ENCODE measurements around the gene PLCB1.

PLCB1 gene

DNA sequence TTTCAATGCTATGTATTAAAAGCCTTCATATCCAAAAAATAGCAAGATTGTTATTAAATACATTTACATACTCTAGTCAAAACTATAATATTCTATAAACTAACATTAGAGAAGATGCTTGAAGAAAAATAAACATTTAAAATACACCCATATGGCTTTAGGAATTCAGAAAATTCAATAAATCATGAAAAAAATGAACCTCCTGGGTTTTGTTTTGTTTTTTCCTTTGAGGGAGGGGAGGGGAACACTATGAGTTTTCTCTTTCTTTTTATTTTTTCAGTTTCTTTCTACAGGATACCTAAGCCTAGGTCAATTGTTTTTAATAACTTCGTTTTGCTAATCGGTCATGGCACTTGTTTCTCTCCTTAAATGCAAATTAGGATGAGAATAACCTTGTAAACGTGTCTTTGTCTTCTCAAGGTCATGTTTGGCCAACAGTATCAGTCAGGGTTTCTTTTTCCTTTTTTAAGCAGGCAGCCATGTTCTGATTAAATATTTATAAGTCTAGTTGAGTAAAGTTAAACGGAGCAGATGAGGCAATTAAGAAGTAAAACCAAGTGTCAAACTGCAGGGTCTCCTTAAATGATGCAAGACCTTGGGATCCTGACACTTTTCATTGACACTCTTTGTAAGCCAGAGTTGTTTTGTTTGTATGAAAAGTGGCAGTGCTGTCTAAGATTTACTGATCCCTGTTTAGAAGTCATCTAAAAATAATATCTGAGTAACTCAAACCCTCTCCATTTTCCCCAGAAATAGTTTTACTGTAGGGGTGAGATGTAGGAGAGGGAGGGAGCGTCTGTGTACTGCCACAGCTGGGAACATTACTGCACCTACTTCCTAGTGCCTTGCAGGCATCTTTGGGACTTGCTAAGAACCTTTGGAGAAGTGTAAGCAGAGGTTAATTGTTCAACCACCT is 392.3 kb downstream of the PLCB1 start:
- H3K27ac ChIP-seq = no peak overlapping the region
- TF ChIP-seq, protein P1, sequence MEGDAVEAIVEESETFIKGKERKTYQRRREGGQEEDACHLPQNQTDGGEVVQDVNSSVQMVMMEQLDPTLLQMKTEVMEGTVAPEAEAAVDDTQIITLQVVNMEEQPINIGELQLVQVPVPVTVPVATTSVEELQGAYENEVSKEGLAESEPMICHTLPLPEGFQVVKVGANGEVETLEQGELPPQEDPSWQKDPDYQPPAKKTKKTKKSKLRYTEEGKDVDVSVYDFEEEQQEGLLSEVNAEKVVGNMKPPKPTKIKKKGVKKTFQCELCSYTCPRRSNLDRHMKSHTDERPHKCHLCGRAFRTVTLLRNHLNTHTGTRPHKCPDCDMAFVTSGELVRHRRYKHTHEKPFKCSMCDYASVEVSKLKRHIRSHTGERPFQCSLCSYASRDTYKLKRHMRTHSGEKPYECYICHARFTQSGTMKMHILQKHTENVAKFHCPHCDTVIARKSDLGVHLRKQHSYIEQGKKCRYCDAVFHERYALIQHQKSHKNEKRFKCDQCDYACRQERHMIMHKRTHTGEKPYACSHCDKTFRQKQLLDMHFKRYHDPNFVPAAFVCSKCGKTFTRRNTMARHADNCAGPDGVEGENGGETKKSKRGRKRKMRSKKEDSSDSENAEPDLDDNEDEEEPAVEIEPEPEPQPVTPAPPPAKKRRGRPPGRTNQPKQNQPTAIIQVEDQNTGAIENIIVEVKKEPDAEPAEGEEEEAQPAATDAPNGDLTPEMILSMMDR (IDR thresholded peaks at IDR 0.05) = no peak
- no peak for DNase-seq (ENCODE audit: low spot score)
- H3K4me3 ChIP-seq = no peak overlapping the region

DNA sequence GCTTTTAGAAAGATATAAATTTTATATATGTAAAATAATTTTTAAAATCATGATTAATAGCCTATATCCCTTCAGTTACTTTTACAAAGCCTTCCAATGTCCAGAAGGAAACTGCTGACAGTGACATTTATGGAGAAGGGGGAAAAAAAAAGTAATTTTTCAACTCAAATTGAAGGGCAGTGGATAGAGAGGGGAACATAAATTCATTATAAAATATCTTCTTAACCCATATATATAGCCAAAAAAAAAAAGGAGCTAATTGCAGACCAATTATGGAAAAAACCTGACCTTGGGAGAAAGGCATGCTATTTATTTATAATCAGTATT is 392.9 kb downstream of the PLCB1 start:
- H3K4me3 ChIP-seq = no peak overlapping the region
- no peak for DNase-seq (ENCODE audit: low spot score)
- H3K27ac ChIP-seq = no peak overlapping the region
- TF ChIP-seq, protein P1 (IDR thresholded peaks at IDR 0.05) = no peak

DNA sequence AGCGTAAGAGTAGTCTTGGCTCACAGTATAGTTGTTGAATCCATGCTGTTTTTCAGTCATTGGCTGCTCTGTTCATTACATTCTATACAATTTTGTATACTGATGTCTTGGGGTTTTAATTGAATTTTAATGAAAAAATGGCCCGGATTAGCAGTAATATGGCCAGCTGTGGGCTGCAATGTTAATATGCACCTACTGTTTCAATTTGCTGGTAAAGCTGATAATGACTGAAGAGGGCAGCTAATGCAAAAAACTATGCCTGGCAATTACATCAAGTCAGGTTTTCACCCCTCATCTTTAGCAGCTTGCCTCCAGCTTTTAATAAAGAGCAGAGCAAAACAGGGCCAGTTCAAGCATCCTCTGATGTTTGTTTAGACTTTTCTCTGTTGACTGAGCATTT is 394.5 kb downstream of the PLCB1 start:
- Histone ChIP-seq H3K27ac (no peak overlapping the region), H3K4me3 (no peak overlapping the region)
- no peak for DNase-seq (ENCODE audit: low spot score)
- TF ChIP-seq, protein P1 (IDR thresholded peaks at IDR 0.05) = no peak

- no peak overlapping the region for H3K27ac ChIP-seq
- no peak overlapping the region for H3K4me3 ChIP-seq
- TF ChIP-seq, protein P1 (IDR thresholded peaks at IDR 0.05) = no peak
- DNase-seq (ENCODE audit: low spot score) = no peak
Observed at GRCh38 chr20:8527998-8528723, 396.1 kb downstream of the PLCB1 start.

GRCh38 chr20:8530022-8530421 is 398.0 kb downstream of the PLCB1 start:
- TF ChIP-seq, protein P1 (IDR thresholded peaks at IDR 0.05) = no peak
- H3K4me3 ChIP-seq = no peak overlapping the region
- no peak for DNase-seq (ENCODE audit: low spot score)
- H3K27ac ChIP-seq = no peak overlapping the region

DNA sequence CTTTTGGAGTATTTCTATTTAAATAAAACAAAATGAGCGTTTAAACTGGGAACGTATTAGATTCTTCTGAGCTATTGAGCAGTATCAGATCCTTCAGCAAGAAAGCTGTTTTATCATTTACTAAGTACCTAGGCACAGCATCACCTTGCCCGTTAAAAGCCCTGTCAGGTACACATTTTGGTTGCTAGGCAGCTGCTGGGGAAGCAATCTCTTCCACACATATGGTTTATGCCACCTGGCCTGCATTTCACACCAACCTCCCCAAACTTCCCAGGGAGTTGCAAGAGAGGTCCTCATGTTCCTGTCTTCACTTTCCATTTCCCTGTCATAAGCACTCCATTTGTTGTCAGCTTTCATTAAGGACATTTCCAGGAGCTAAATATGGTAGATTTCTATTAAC is 400.1 kb downstream of the PLCB1 start:
- TF ChIP-seq, protein P1 (IDR thresholded peaks at IDR 0.05) = no peak
- H3K4me3 ChIP-seq = no peak overlapping the region
- H3K27ac ChIP-seq = no peak overlapping the region
- DNase-seq (ENCODE audit: low spot score) = no peak
